Measurements from ENCODE around the gene ECM2. TPM values are rescaled to one million over a fixed set of nuclear protein-coding genes. Genes with fewer than 3 reads are reported as not detected.
"Not testable (repeated sequence)": the region's sequence is repeated elsewhere in the genome, so short reads cannot be mapped to it uniquely, and the experiment has no call there.

The ECM2 gene
- total RNA-seq, result not detected

DNA sequence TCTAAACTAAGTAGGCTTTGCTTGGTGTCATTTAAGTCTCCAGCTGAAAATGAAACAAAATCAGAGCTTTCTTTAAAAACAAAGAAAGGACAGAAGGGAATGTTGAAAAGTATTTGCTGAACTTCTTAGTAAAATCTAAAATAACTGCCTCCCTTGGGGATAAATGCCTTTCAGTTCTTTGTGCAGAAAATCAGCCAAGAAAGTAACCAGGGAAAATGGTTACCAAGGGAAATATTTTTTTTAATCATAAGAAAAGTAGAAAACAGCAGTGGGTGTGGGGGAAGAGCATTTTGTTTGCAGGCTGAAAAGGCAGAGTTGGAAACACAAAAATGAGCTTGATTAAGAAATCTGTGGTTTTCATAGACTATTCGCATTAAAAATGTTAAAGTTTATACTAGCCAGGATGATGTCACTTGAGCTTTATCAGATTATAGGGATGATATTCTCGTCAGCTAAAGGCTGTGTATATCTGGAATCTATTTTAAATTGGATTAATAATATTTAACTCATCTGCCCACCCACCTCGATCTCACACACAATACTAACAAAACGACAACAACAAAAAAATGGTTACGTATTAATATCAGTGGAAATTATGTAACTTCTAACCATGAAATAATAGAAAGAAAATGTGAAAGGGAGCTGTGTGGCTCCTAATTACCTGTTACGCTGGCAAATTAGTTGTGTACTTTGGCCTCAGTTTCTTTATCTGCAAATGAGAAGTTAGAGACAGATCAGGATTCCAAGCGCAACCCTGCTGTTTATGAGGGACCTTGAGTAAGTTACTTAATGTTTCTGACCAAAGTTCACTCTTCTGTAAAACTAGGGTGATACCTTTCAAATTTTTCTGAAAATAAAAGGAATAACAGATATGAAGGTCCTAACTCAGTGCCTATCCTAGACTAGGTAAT, at the start of gene ECM2:
Gene ECM2 (minus strand): TSS at position 51 of the 911 bp plus-strand sequence. CDS start 13,124 bp downstream, outside the sequence.
- no peak within 1 kb of the TSS for H3K4me3 Mint-ChIP-seq
- DNase-seq (no peak), ATAC-seq (no peak)
- H3K27me3 Mint-ChIP-seq (ENCODE audit: low read depth), result no peaks in the 10 kb centered on the region
- H3K4me1 Mint-ChIP-seq (ENCODE audit: low read depth), result no peaks in the 10 kb centered on the region
- peaks cover 5% of the 10 kb centered on the region for H3K9me3 Mint-ChIP-seq
- no peaks in the 10 kb centered on the region for H3K36me3 Mint-ChIP-seq (ENCODE audit: insufficient read depth)

DNA sequence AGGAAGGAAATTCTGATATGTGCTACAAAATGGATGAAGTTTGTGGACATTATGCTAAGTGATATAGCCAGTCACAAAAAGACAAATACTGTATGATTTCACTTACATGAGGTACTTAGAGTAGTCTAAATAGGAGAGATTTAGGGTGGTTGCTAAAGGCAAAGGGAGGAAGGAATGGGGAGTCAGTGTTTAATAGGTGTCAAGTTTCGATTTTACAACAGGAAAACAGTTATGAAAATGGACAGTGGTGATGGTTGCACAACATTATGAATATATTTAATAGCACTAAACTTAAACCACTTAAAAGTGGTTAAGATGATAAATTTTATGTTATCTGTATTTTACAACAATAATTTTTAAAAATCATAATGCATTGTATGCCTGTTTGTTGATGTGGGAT, 40.4 kb upstream of the ECM2 start:
- DNase-seq (no peak), ATAC-seq (no peak)
- Mint-ChIP-seq H3K4me3 (no peak overlapping the region), H3K36me3 (ENCODE audit: insufficient read depth) (peaks cover 1% of the 10 kb centered on the region), H3K27me3 (ENCODE audit: low read depth) (no peaks in the 10 kb centered on the region), H3K4me1 (ENCODE audit: low read depth) (no peaks in the 10 kb centered on the region), H3K9me3 (peaks cover 7% of the 10 kb centered on the region)

DNA sequence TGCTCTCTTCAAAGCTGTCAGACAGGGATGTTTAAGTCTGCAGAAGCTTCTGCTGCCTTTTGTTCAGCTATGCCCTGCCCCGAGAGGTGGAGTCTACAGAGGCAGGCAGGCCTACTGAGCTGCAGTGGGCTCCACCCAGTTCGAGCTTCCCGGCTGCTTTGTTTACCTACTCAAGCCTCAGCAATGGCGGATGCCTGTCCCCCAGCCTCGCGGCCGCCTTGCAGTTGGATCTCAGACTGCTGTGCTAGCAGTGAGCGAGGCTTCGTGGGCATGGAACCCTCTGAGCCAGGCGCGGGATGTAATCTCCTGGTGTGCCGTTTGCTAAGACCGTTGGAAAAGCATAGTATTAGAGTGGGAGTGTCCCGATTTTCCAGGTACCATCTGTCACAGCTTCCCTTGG, 37.8 kb upstream of the ECM2 start:
- not testable (repeated sequence) for H3K9me3 Mint-ChIP-seq; ATAC-seq; H3K36me3 Mint-ChIP-seq (ENCODE audit: insufficient read depth); H3K27me3 Mint-ChIP-seq (ENCODE audit: low read depth); H3K4me3 Mint-ChIP-seq; DNase-seq; H3K4me1 Mint-ChIP-seq (ENCODE audit: low read depth)

DNA sequence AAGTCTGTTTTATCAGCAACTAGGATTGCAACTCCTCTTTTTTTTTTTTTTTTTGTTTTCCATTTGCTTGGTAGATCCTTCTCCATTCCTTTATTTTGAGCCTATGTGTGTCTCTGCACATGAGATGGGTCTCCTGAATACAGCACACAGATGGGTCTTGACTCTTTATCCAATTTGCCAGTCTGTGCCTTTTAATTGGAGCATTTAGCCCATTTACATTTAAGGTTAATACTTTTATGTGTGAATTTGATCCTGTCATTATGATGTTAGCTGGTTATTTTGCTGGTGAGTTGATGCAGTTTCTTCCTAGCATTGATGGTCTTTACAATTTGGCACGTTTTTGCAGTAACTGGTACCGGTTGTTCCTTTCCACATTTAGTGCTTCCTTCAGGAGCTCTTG, 36.1 kb upstream of the ECM2 start:
- H3K9me3 Mint-ChIP-seq, result peaks cover 10% of the 10 kb centered on the region
- H3K27me3 Mint-ChIP-seq (ENCODE audit: low read depth); H3K4me3 Mint-ChIP-seq; DNase-seq; ATAC-seq; H3K36me3 Mint-ChIP-seq (ENCODE audit: insufficient read depth); H3K4me1 Mint-ChIP-seq (ENCODE audit: low read depth): not testable (repeated sequence)

DNA sequence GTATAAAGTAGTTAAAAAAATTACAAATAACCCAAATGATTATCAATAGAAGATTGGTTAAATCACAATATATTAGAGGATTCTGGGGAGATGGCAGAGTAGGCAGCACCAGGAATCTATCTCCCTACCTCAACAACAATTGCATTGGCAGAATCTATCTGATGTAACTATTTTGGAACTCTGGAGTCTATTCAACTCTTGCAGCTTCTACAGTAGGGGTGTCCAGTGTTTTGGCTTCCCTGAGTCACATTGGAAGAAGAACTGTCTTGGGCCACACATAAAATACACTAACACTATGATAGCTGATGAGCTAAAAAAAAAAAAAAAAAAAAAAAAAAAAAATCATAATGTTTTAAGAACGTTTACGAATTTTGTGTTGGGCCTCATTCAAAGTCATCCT, 29.2 kb upstream of the ECM2 start:
- ATAC-seq, result no peak
- H3K27me3 Mint-ChIP-seq (ENCODE audit: low read depth), result no peaks in the 10 kb centered on the region
- H3K4me3 Mint-ChIP-seq, result no peak overlapping the region
- H3K36me3 Mint-ChIP-seq (ENCODE audit: insufficient read depth), result peaks cover 4% of the 10 kb centered on the region
- peaks cover 11% of the 10 kb centered on the region for H3K9me3 Mint-ChIP-seq
- no peak for DNase-seq
- H3K4me1 Mint-ChIP-seq (ENCODE audit: low read depth), result no peaks in the 10 kb centered on the region

DNA sequence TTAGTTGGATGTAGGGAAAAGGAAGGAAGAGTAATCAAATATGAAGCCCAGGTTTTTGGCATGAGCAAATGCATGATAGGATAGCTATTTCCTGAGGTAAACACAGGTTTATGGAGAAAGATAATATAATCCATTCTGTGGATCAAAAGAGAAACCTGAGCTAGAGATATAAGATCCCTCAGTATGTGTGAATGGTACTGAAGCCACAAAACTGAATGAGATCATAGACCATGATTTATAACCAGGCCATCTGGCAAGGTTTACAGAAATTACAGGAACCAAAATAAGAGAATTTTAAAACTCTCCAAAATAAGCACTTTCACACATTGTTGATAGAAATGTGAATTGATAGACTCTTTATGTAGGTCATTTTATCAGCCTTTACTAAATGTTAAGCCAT, 28.7 kb upstream of the ECM2 start:
- no peaks in the 10 kb centered on the region for H3K4me1 Mint-ChIP-seq (ENCODE audit: low read depth)
- no peaks in the 10 kb centered on the region for H3K27me3 Mint-ChIP-seq (ENCODE audit: low read depth)
- H3K36me3 Mint-ChIP-seq (ENCODE audit: insufficient read depth), result peaks cover 4% of the 10 kb centered on the region
- DNase-seq, result no peak
- ATAC-seq, result no peak
- no peak overlapping the region for H3K4me3 Mint-ChIP-seq
- H3K9me3 Mint-ChIP-seq, result peaks cover 11% of the 10 kb centered on the region

DNA sequence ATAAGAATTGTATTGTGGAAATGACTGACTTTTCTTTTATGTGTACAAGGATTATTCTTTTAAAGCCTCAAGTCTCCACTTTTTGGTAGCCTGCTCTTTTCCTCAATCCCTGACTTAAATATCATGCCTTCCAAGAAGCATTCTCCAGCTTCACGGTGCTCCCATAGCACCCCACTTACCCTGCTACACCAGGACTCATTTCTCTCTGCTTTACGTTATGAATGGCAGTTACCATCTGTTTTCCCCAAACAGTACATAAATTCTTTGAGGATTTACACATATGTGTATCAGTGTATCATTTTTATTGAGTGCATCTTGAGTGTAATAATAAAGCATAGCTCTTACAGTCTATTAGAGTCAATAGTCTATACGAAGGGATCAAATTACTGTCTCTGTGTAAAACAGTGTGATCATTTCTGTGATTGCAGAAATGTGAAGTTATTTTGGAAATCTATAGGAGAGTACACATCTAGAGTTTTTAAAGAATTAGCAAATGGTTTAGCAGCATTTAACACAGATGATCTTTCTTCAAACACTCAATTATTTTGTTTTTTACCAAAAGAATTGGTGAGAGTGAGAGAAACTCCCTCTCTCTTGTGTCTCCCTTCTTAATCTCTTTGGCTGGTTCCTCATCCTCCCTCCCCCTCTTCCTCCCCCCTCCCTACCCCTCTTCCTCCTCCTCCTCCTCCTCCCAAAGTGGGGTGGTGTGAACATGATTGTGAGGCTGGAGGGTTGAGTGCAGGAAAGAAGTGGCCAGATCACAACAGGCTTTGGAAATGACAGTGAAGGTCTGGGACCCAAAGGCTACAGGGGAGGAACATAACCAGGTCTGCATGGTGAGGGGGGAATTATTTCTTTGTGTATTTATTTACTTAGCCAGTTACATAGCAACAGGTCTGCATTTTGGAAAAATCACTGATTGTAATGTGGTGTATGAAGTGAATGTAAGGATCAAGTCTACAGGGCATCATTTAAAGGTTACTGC, 27.6 kb upstream of the ECM2 start:
- DNase-seq (no peak), ATAC-seq (no peak)
- no peaks in the 10 kb centered on the region for H3K27me3 Mint-ChIP-seq (ENCODE audit: low read depth)
- H3K4me1 Mint-ChIP-seq (ENCODE audit: low read depth), result no peaks in the 10 kb centered on the region
- peaks cover 11% of the 10 kb centered on the region for H3K9me3 Mint-ChIP-seq
- H3K36me3 Mint-ChIP-seq (ENCODE audit: insufficient read depth), result peaks cover 4% of the 10 kb centered on the region
- H3K4me3 Mint-ChIP-seq, result no peak overlapping the region

DNA sequence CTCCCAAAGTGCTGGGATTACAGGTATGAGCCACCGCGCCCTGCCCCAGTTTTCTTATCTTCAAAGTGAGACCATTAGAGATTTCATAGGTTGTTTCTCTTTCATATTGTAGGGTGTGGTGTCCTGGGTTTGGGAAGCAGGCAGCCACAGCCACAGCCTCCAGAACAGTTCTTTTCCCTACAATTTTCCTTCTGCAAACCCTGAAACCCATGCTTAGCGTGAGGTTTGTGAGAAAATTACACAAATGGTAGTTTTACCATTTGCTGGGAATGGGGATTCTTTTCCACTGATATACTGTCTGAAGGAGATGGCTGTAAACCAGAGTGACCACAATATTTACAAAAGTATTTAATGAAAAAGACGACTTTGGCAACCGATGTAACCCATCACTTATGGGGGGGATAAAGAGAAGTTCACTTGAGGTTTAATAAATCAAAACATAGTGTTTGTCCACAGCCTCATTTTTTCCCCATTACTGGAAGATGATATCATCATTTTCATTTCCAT, 26.7 kb upstream of the ECM2 start:
- peaks cover 11% of the 10 kb centered on the region for H3K9me3 Mint-ChIP-seq
- no peaks in the 10 kb centered on the region for H3K27me3 Mint-ChIP-seq (ENCODE audit: low read depth)
- H3K4me3 Mint-ChIP-seq, result no peak overlapping the region
- no peaks in the 10 kb centered on the region for H3K4me1 Mint-ChIP-seq (ENCODE audit: low read depth)
- DNase-seq (no peak), ATAC-seq (no peak)
- peaks cover 4% of the 10 kb centered on the region for H3K36me3 Mint-ChIP-seq (ENCODE audit: insufficient read depth)

DNA sequence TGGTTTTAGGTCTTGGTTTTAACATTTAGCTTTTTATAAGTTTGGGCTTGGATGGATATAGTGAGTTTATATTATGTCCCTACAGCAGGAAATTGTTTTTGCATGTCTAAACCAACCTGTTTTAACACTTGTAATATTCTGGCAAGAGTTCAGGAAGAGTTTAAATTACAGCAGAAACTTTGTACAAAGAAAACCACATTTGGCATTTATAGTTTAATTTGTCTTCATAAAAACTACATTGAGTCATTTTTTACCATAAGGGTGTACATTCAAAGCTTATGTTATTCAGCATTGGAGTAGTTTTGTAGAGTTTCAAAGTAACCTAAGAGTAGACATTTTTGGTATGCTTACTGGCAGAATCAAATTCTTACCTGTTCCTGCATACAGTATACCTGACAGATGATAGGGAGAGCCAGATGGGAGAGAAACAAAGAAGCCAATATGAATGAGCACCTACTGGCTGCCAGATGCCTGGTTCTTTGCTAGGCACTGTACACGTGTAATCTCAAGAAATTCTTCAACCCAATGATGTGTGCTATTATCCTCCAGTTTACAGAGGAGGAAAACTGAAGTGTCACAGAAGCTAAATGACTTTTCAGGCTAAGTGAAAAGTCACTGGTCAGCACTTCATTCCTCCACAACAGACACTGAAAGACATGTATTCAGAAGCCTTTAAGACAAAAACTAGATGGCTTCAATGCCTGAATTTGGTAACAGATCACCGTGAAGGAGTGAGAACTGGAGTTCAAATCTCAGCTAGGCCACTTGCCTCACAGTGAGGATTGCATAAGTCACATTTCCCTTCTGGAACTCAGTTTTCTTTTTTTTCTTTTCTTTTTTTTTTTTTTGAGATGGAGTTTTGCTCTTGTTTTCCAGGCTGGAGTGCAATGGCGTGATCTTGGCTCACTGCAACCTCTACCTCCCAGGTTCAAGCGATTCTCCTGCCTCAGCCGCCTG, 25.9 kb upstream of the ECM2 start:
- H3K9me3 Mint-ChIP-seq, result peaks cover 6% of the 10 kb centered on the region
- no peak for ATAC-seq
- peaks cover 4% of the 10 kb centered on the region for H3K36me3 Mint-ChIP-seq (ENCODE audit: insufficient read depth)
- H3K4me1 Mint-ChIP-seq (ENCODE audit: low read depth), result no peaks in the 10 kb centered on the region
- DNase-seq, result no peak
- H3K4me3 Mint-ChIP-seq, result no peak overlapping the region
- no peaks in the 10 kb centered on the region for H3K27me3 Mint-ChIP-seq (ENCODE audit: low read depth)

DNA sequence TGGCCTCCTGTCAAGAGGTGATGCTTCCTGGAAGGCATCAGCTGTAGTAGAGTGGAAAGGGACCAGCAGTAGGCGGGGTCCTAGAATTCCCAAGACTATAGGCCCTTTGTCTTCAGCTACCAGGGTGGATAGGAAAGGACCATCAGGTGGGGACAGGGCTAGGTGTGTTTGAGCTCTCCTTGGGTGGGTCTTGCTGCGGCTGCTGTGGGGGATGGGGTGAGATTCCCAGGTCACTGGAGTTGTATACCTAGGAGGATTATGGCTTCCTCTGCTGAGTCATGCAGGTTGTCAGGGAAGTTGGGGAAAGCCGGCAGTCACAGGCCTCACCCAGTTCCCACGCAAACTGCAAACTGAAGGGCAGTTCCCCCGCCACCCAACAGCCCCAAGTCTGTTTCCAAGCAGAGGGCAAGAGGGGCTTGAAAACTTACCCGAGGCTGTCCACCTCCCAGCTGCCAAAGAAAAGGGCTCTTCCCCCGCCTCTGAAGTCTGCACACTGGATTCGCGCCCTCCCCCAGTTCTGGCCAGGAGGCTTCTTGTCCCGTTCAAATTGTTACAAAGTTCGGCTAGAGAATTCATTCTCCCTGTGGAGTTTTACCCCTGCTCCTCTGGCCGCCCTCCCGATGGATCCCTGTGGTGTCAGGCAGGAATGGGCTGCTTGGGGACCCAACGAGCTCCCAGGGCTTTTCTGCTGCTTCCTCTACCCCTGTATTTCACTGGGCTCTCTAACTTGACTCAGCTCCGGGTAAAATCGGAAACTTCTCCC, 23.0 kb upstream of the ECM2 start:
- peaks cover 1% of the 10 kb centered on the region for H3K36me3 Mint-ChIP-seq (ENCODE audit: insufficient read depth)
- no peak for ATAC-seq
- DNase-seq, result no peak
- no peaks in the 10 kb centered on the region for H3K27me3 Mint-ChIP-seq (ENCODE audit: low read depth)
- H3K4me1 Mint-ChIP-seq (ENCODE audit: low read depth), result peaks cover 3% of the 10 kb centered on the region
- no peak overlapping the region for H3K4me3 Mint-ChIP-seq
- H3K9me3 Mint-ChIP-seq, result no peaks in the 10 kb centered on the region

DNA sequence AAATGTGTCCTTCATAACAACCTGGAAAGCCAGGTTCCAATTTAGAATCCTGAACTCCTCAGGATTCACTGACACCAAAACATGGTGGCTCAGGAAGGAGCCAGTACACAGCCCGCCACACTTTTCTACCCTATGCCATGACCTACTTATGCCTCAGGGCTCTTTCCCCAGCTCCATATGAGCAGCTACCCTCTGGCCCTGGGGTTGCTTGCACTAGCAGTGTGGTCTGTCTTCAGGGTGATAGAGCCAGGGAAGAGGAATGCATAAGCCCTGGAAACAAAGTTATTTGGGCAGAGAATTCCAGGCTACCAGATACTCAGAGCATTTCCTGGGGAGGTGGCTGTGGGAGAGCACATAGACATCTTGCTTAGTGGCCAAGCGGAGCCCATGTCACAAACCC, 15.0 kb upstream of the ECM2 start:
- H3K27me3 Mint-ChIP-seq (ENCODE audit: low read depth), result no peaks in the 10 kb centered on the region
- ATAC-seq, result no peak

DNA sequence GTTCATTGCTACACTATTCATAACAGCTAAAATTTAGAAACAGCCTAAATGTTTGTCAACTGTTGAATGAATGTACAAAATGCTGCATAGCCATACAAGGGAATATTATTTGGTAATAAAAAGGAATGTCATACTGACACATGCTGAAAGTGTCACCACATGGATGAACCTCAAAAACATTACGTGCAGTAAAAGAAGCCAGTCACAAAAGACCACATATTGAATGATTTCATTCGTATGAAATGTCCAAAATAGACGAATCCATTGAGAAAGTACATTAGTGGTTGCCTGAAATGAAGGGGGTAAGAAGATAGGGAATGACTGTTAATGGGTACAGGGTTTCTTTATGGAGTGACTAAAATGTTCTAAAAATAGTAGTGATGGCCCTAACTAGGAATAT, 11.6 kb upstream of the ECM2 start:
- ATAC-seq (no peak), DNase-seq (no peak)
- no peaks in the 10 kb centered on the region for H3K9me3 Mint-ChIP-seq
- no peaks in the 10 kb centered on the region for H3K4me1 Mint-ChIP-seq (ENCODE audit: low read depth)
- H3K4me3 Mint-ChIP-seq, result no peak overlapping the region
- H3K27me3 Mint-ChIP-seq (ENCODE audit: low read depth), result no peaks in the 10 kb centered on the region
- peaks cover 2% of the 10 kb centered on the region for H3K36me3 Mint-ChIP-seq (ENCODE audit: insufficient read depth)

More for the DNA sequence above, 15.0 kb upstream of the ECM2 start:
- Mint-ChIP-seq H3K4me3 (no peak overlapping the region), H3K4me1 (ENCODE audit: low read depth) (peaks cover 2% of the 10 kb centered on the region), H3K36me3 (ENCODE audit: insufficient read depth) (peaks cover 2% of the 10 kb centered on the region), H3K9me3 (no peaks in the 10 kb centered on the region)
- no peak for DNase-seq

DNA sequence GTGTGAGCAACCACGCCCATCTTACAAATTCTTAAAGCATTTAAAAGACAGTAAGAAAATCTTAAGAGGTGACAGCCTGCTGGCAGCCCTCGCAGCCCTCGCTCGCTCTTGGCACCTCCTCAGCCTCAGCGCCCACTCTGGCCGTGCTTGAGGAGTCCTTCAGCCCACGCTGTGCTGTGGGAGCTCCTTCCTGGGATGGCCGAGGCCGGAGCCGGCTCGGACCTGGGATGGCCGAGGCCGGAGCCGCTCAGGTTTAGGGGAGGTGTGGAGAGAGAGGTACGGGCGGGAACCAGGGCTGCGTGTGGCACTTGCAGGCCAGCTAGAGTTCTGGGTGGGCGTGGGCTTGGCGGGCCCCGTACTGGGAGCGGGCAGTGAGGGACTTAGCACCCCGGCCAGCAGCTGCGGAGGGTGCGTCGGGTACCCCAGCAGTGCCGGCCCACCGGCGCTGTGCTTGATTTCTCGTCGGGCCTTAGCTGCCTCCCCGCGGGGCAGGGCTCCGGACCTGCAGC, 9.3 kb upstream of the ECM2 start:
- Mint-ChIP-seq H3K36me3 (ENCODE audit: insufficient read depth) (peaks cover 2% of the 10 kb centered on the region), H3K4me1 (ENCODE audit: low read depth) (no peaks in the 10 kb centered on the region), H3K4me3 (no peak overlapping the region), H3K27me3 (ENCODE audit: low read depth) (no peaks in the 10 kb centered on the region), H3K9me3 (no peaks in the 10 kb centered on the region)
- DNase-seq (no peak), ATAC-seq (no peak)

Measured in activated T-cell treated with anti-CD3 and anti-CD28 coated beads, Interleukin-2, amount 50 U/mL, for 4 hours (primary cell).